Liver (tissue), 9 donors: ENCODE results near the gene KCNMA1. TPM values are rescaled to one million over a fixed set of nuclear protein-coding genes. Genes with fewer than 3 reads are reported as not detected.
A peak's percentile ranks its signal among the peaks of the same experiment; 100 is the strongest.

Source experiments
- DNase-seq: peaks from one replicate; pipeline ENCODE4 v3.0.0-alpha.2; 2017; ENCODE audit warnings: low spot score
- H3K27ac ChIP-seq, 2 donors: one replicate each; pipeline ENCODE4 v1.7.0; 2013; ENCODE audit warnings: inconsistent platforms in 2 of 2, low read length in 2 of 2, control low read depth in 1 of 2, low read depth in 1 of 2, mild to moderate bottlenecking in 1 of 2
- H3K27me3 ChIP-seq, 4 donors: one replicate each; pipeline versions ENCODE4 v1.6.1 to v1.7.0; 2013; ENCODE audit warnings: low read length in 3 of 4, inconsistent platforms in 1 of 4, mild to moderate bottlenecking in 1 of 4, moderate library complexity in 1 of 4; ENCODE audit not compliant: control insufficient read depth in 4 of 4, insufficient read depth in 4 of 4
- H3K36me3 ChIP-seq, 4 donors: one replicate each; pipeline versions ENCODE4 v1.6.1 to v1.7.0; 2013; ENCODE audit warnings: low read length in 3 of 4, mild to moderate bottlenecking in 3 of 4, low read depth in 1 of 4, moderate library complexity in 1 of 4; ENCODE audit not compliant: control insufficient read depth in 4 of 4, insufficient read depth in 3 of 4
- H3K4me1 ChIP-seq, 4 donors: one replicate each; pipeline versions ENCODE4 v1.6.1 to v1.7.0; 2013; ENCODE audit warnings: low read length in 3 of 4, mild to moderate bottlenecking in 3 of 4, moderate library complexity in 1 of 4; ENCODE audit not compliant: control insufficient read depth in 4 of 4, insufficient read depth in 4 of 4
- H3K4me3 ChIP-seq, 3 donors: one replicate each; pipeline versions ENCODE4 v1.6.1 to v1.7.0; 2013; ENCODE audit warnings: low read length in 3 of 3, control low read depth in 1 of 3, low read depth in 1 of 3, mild to moderate bottlenecking in 1 of 3
- H3K9ac ChIP-seq, 2 donors: one replicate each; pipeline ENCODE4 v1.7.0; 2013; ENCODE audit warnings: low read length in 2 of 2, mild to moderate bottlenecking in 2 of 2, moderate library complexity in 2 of 2, control low read depth in 1 of 2, low read depth in 1 of 2
- H3K9me3 ChIP-seq, 4 donors: one replicate each; pipeline versions ENCODE4 v1.6.1 to v1.7.0; 2013; ENCODE audit warnings: low read length in 3 of 4; ENCODE audit not compliant: control insufficient read depth in 4 of 4
- ATF3 ChIP-seq: IDR thresholded peaks from 2 replicates; pipeline ENCODE4 v1.6.1; 2016; ENCODE audit warnings: antibody characterized with exemption
- CTCF ChIP-seq: fragments of 150-350 bp; IDR thresholded peaks from 2 replicates; pipeline ENCODE4 v1.5.1; 2017; ENCODE audit warnings: improper control_type of control experiment, low read depth, low read length; ENCODE audit not compliant: missing input control
- FOXA1 ChIP-seq: IDR thresholded peaks from 2 replicates; pipeline ENCODE4 v1.6.1; 2016; ENCODE audit warnings: antibody characterized with exemption
- FOXA2 ChIP-seq: IDR thresholded peaks from 2 replicates; pipeline ENCODE4 v1.6.1; 2016; ENCODE audit warnings: antibody characterized with exemption
- HNF4A ChIP-seq, 2 donors: conservative IDR thresholded peaks; 2 replicates each; pipeline ENCODE4 v1.6.1; 2016; ENCODE audit warnings: antibody characterized with exemption in 2 of 2, mild to moderate bottlenecking in 2 of 2
- HNF4G ChIP-seq: IDR thresholded peaks from 2 replicates; pipeline ENCODE4 v1.6.1; 2016; ENCODE audit warnings: antibody characterized with exemption
- JUND ChIP-seq, 2 donors: IDR thresholded peaks; 2 replicates each; pipeline ENCODE4 v1.6.1; 2016; ENCODE audit warnings: antibody characterized with exemption in 2 of 2
- MAX ChIP-seq: IDR thresholded peaks from 2 replicates; pipeline ENCODE4 v1.6.1; 2016; ENCODE audit warnings: antibody characterized with exemption
- RAD21 ChIP-seq, 2 donors: IDR thresholded peaks; 2 replicates each; pipeline ENCODE4 v1.6.1; 2016; ENCODE audit warnings: antibody characterized with exemption in 2 of 2, mild to moderate bottlenecking in 2 of 2
- REST ChIP-seq: IDR thresholded peaks from 2 replicates; pipeline ENCODE4 v1.6.1; 2016; ENCODE audit warnings: antibody characterized with exemption, mild to moderate bottlenecking
- SP1 ChIP-seq: IDR thresholded peaks from 2 replicates; pipeline ENCODE4 v1.6.1; 2018; ENCODE audit warnings: antibody characterized with exemption, mild to moderate bottlenecking
- TAF1 ChIP-seq: conservative IDR thresholded peaks from 2 replicates; pipeline ENCODE4 v1.6.1; 2016; ENCODE audit warnings: antibody characterized with exemption, mild to moderate bottlenecking
- YY1 ChIP-seq: IDR thresholded peaks from 2 replicates; pipeline ENCODE4 v1.6.1; 2016; ENCODE audit warnings: antibody characterized with exemption, mild to moderate bottlenecking
- ZBTB33 ChIP-seq: IDR thresholded peaks from 2 replicates; pipeline ENCODE4 v1.6.1; 2016; ENCODE audit warnings: antibody characterized with exemption
- WGBS: extraction: QIAGEN DNeasy Blood & Tissue Kit; methylation state at CpG from one replicate; pipeline ENCODE4 v1.1.7; 2013; 5-methylcytosine and 5-hydroxymethylcytosine counted together
- polyA plus RNA-seq, 2 donors: library from polyadenylated mRNA; stranded (reverse) in 1 of 2; unstranded in 1 of 2; fragments of 200-250 nt in 1 of 2; fragments of >200 nt in 1 of 2; fragmentation: Nextera tagmentation in 1 of 2; extraction: Ambion mirVana in 1 of 2; gene quantifications; one replicate each; pipeline versions ENCODE4 v1.2.1 to v1.2.3, GENCODE V29; 2013 to 2015
- total RNA-seq, 2 donors: library from RNA; depleted of rRNA; stranded (reverse); fragments of >200 nt; gene quantifications; one replicate each; pipeline ENCODE4 v1.2.3, GENCODE V29; 2014
- donor health status: healthy.
- donor health status: healthy.
- donor health status: healthy.
- donor health status: healthy.
- donor health status: healthy.

Gene KCNMA1
- total and polyA plus RNA-seq, 4 donors, result 2.5 to 9.7 (median 4.7) TPM

- H3K4me3 ChIP-seq, result no peak overlapping the region
- WGBS, result 91% methylated on average over 10 of the region's 10 CpGs
- no peak for DNase-seq
- peaks cover 0 to 17% (median 11%) of the 10 kb centered on the region in 4 donors for H3K36me3 ChIP-seq
- peaks cover under 1 to 12% (median 4%) of the 10 kb centered on the region in 4 donors for H3K4me1 ChIP-seq
- H3K27me3 ChIP-seq, result no peaks in the 10 kb centered on the region
- TF ChIP-seq ZBTB33 (no peak), CTCF (no peak), RAD21 (IDR thresholded peaks at IDR 0.05) (no peak), SP1 (no peak), HNF4A (conservative IDR thresholded peaks at IDR 0.05) (peak in 1 of 2 donors; percentile 26)
- H3K27ac ChIP-seq, result no peak overlapping the region
- H3K9me3 ChIP-seq, result no peaks in the 10 kb centered on the region
- no peak overlapping the region for H3K9ac ChIP-seq
Observed at GRCh38 chr10:77072361-77072835, 565.2 kb downstream of the KCNMA1 start.

GRCh38 chr10:77071956-77072355 is 565.7 kb downstream of the KCNMA1 start:
- Histone ChIP-seq H3K9ac (no peak overlapping the region), H3K4me3 (no peak overlapping the region)
- DNase-seq, result no peak

More at GRCh38 chr10:77071956-77072355, 565.7 kb downstream of the KCNMA1 start:
- TF ChIP-seq TAF1 (no peak), FOXA1 (no peak), HNF4G (no peak), ZBTB33 (no peak), YY1 (no peak), RAD21 (IDR thresholded peaks at IDR 0.05) (no peak), CTCF (no peak), SP1 (no peak), ATF3 (no peak), HNF4A (conservative IDR thresholded peaks at IDR 0.05) (no peak), FOXA2 (no peak), REST (no peak), JUND (IDR thresholded peaks at IDR 0.05) (no peak), MAX (no peak)
- no peaks in the 10 kb centered on the region for H3K9me3 ChIP-seq
- no peak overlapping the region for H3K27ac ChIP-seq
- H3K36me3 ChIP-seq, result peaks cover 0 to 19% (median 11%) of the 10 kb centered on the region in 4 donors
- peaks cover 0 to 12% (median 3%) of the 10 kb centered on the region in 4 donors for H3K4me1 ChIP-seq
- 58% methylated on average over 3 of the region's 3 CpGs for WGBS
- no peaks in the 10 kb centered on the region for H3K27me3 ChIP-seq
